Hepatocyte (in vitro differentiated cells): ENCODE results near the gene THY1. TPM values are rescaled to one million over a fixed set of nuclear protein-coding genes. Genes with fewer than 3 reads are reported as not detected.
A peak's percentile ranks its signal among the peaks of the same experiment; 100 is the strongest.
"Not testable (repeated sequence)": the region's sequence is repeated elsewhere in the genome, so short reads cannot be mapped to it uniquely, and the experiment has no call there.

Experiments used
- DNase-seq: peaks from one replicate; pipeline ENCODE4 v3.0.0-alpha.2; 2016; ENCODE audit warnings: low spot score
- H2AFZ ChIP-seq: fragments of 200-600 bp; sonication (generic); 2 replicates; pipeline ENCODE4 v1.6.0; 2016; ENCODE audit warnings: antibody characterized with exemption, mild to moderate bottlenecking
- H3K27ac ChIP-seq: fragments of 200-600 bp; sonication (generic); 2 replicates; pipeline ENCODE4 v1.5.1; 2016; ENCODE audit warnings: mild to moderate bottlenecking
- H3K27me3 ChIP-seq: fragments of 200-600 bp; sonication (generic); 2 replicates; pipeline ENCODE4 v1.6.1; 2016
- H3K36me3 ChIP-seq: fragments of 200-600 bp; sonication (generic); replicated peaks from 2 replicates; pipeline ENCODE4 v1.5.1; 2016; ENCODE audit warnings: low read depth; ENCODE audit not compliant: insufficient read depth
- H3K4me1 ChIP-seq: fragments of 200-600 bp; sonication (generic); 2 replicates; pipeline ENCODE4 v1.5.1; 2016; ENCODE audit warnings: mild to moderate bottlenecking, moderate library complexity; ENCODE audit not compliant: insufficient read depth
- H3K4me2 ChIP-seq: fragments of 200-600 bp; sonication (generic); 2 replicates; pipeline ENCODE4 v1.6.0; 2016
- H3K4me3 ChIP-seq: fragments of 200-600 bp; sonication (generic); 2 replicates; pipeline ENCODE4 v1.5.1; 2016; ENCODE audit warnings: mild to moderate bottlenecking
- H3K79me2 ChIP-seq: fragments of 200-600 bp; sonication (generic); 2 replicates; pipeline ENCODE4 v1.6.0; 2017; ENCODE audit warnings: mild to moderate bottlenecking
- H3K9me2 ChIP-seq: fragments of 200-600 bp; sonication (generic); replicated peaks from 2 replicates; pipeline ENCODE4 v1.6.0; 2017; ENCODE audit warnings: mild to moderate bottlenecking; ENCODE audit not compliant: insufficient read depth
- H3K9me3 ChIP-seq: fragments of 200-600 bp; sonication (generic); 2 replicates; pipeline ENCODE4 v1.5.1; 2016; ENCODE audit warnings: low read depth, mild to moderate bottlenecking
- H4K20me1 ChIP-seq: fragments of 200-600 bp; sonication (generic); 2 replicates; pipeline ENCODE4 v1.6.0; 2016; ENCODE audit warnings: mild to moderate bottlenecking; ENCODE audit not compliant: insufficient read depth, poor library complexity, severe bottlenecking
- CTCF ChIP-seq: fragments of 200-600 bp; sonication (generic); IDR thresholded peaks from 2 replicates; pipeline ENCODE4 v1.5.1; 2016; ENCODE audit warnings: antibody characterized with exemption, mild to moderate bottlenecking; ENCODE audit not compliant: poor library complexity
- EZH2 ChIP-seq: fragments of 200-600 bp; sonication (generic); IDR thresholded peaks from 2 replicates; pipeline ENCODE4 v1.6.1; 2016; ENCODE audit warnings: antibody characterized with exemption, mild to moderate bottlenecking, borderline replicate concordance
- EZH2phosphoT487 ChIP-seq: fragments of 200-600 bp; sonication (generic); IDR thresholded peaks from one replicate; pipeline ENCODE4 v1.6.1; 2018; ENCODE audit warnings: antibody characterized with exemption, mild to moderate bottlenecking, low read depth, moderate library complexity; ENCODE audit not compliant: unreplicated experiment, severe bottlenecking
- WGBS: methylation state at CpG from one replicate; pipeline ENCODE4 v1.1.6; 2016; ENCODE audit warnings: low lambda C conversion rate; ENCODE audit errors: missing lambda C conversion rate; 5-methylcytosine and 5-hydroxymethylcytosine counted together
- polyA plus RNA-seq: library from polyadenylated mRNA; unstranded; fragments of >200 nt; fragmentation: Nextera tagmentation; extraction: Ambion mirVana; gene quantifications from 2 replicates; pipeline ENCODE4 v1.2.1, GENCODE V29; 2016
- total RNA-seq: library from RNA; depleted of rRNA; stranded (reverse); fragments of >200 nt; gene quantifications from 2 replicates; pipeline ENCODE4 v1.2.3, GENCODE V29; 2014

Gene THY1
- total and polyA plus RNA-seq, 2 experiments from 2014 or later: 52.1 to 156 TPM

GRCh38 chr11:119445850-119446249, 22.9 kb upstream of the THY1 start:
- TF ChIP-seq EZH2phosphoT487 (no peak), EZH2 (no peak), CTCF (no peak)
- WGBS: 54% methylated on average over 4 of the region's 4 CpGs
- Histone ChIP-seq H3K4me2 (peak overlapping the region; percentile 30), H3K4me3 (no peak overlapping the region), H3K27me3 (no peaks in the 10 kb centered on the region), H3K36me3 (no peaks in the 10 kb centered on the region), H3K9me2 (no peaks in the 10 kb centered on the region), H3K79me2 (no peaks in the 10 kb centered on the region), H3K27ac (peak overlapping the region; percentile 66), H3K9me3 (no peaks in the 10 kb centered on the region), H4K20me1 (no peaks in the 10 kb centered on the region), H2AFZ (no peak overlapping the region), H3K4me1 (peaks cover 9% of the 10 kb centered on the region)
- DNase-seq: peak; percentile 46

- no peaks in the 10 kb centered on the region for H3K36me3 ChIP-seq
- H4K20me1 ChIP-seq: no peaks in the 10 kb centered on the region
- H3K4me1 ChIP-seq: peaks cover 9% of the 10 kb centered on the region
- H3K27ac ChIP-seq: peak overlapping the region; percentile 66
- DNase-seq: no peak
- TF ChIP-seq CTCF: no peak
- TF ChIP-seq EZH2phosphoT487: no peak
- TF ChIP-seq EZH2: no peak
- H3K4me2 ChIP-seq: no peak overlapping the region
- no peak overlapping the region for H2AFZ ChIP-seq
- no peaks in the 10 kb centered on the region for H3K79me2 ChIP-seq
- H3K4me3 ChIP-seq: no peak overlapping the region
- H3K27me3 ChIP-seq: no peaks in the 10 kb centered on the region
- H3K9me3 ChIP-seq: no peaks in the 10 kb centered on the region
- H3K9me2 ChIP-seq: no peaks in the 10 kb centered on the region
- WGBS: 85% methylated on average over 11 of the region's 11 CpGs
Measured at GRCh38 chr11:119445379-119445778, 22.4 kb upstream of the THY1 start.

- H2AFZ ChIP-seq: no peak overlapping the region
- H3K79me2 ChIP-seq: no peaks in the 10 kb centered on the region
- TF ChIP-seq CTCF: no peak
- no peak for TF ChIP-seq EZH2phosphoT487
- no peak for TF ChIP-seq EZH2
- 63% methylated on average over 5 of the region's 5 CpGs for WGBS
- H4K20me1 ChIP-seq: no peaks in the 10 kb centered on the region
- H3K27me3 ChIP-seq: no peaks in the 10 kb centered on the region
- peaks cover 9% of the 10 kb centered on the region for H3K4me1 ChIP-seq
- no peaks in the 10 kb centered on the region for H3K9me2 ChIP-seq
- no peak overlapping the region for H3K27ac ChIP-seq
- DNase-seq: no peak
- H3K4me2 ChIP-seq: no peak overlapping the region
- H3K9me3 ChIP-seq: no peaks in the 10 kb centered on the region
- H3K36me3 ChIP-seq: no peaks in the 10 kb centered on the region
- H3K4me3 ChIP-seq: no peak overlapping the region
Measured at GRCh38 chr11:119441898-119442243, 18.9 kb upstream of the THY1 start.

GRCh38 chr11:119438599-119438998, 15.6 kb upstream of the THY1 start:
- Histone ChIP-seq H3K79me2 (no peaks in the 10 kb centered on the region), H4K20me1 (no peaks in the 10 kb centered on the region), H3K27ac (no peak overlapping the region), H3K9me3 (no peaks in the 10 kb centered on the region), H3K9me2 (no peaks in the 10 kb centered on the region), H3K4me2 (no peak overlapping the region), H3K27me3 (no peaks in the 10 kb centered on the region), H3K36me3 (no peaks in the 10 kb centered on the region), H3K4me1 (no peaks in the 10 kb centered on the region), H3K4me3 (no peak overlapping the region), H2AFZ (no peak overlapping the region)
- 43% methylated on average over 5 of the region's 5 CpGs for WGBS
- TF ChIP-seq EZH2: no peak
- TF ChIP-seq EZH2phosphoT487: no peak
- no peak for TF ChIP-seq CTCF
- no peak for DNase-seq

GRCh38 chr11:119437521-119437920, 14.5 kb upstream of the THY1 start:
- 95% methylated on average over 5 of the region's 5 CpGs for WGBS
- H3K9me3 ChIP-seq, H3K4me2 ChIP-seq, H3K9me2 ChIP-seq, H3K36me3 ChIP-seq, DNase-seq, H4K20me1 ChIP-seq, H3K27ac ChIP-seq, H2AFZ ChIP-seq, H3K4me3 ChIP-seq, H3K27me3 ChIP-seq, H3K4me1 ChIP-seq, H3K79me2 ChIP-seq: not testable (repeated sequence)
